KOPT-K1 (cell line): ENCODE data around the gene WASL.

Experiments
- H3K27ac ChIP-seq: fragments of 200-600 bp; sonication (generic); 2 replicates; pipeline ENCODE4 v1.5.1; 2016; ENCODE audit warnings: antibody characterized with exemption, mild to moderate bottlenecking, low read depth, low read length; ENCODE audit not compliant: poor library complexity, severe bottlenecking
- H3K36me3 ChIP-seq: fragments of 200-600 bp; sonication (generic); 2 replicates; pipeline ENCODE4 v1.5.1; 2017; ENCODE audit warnings: antibody characterized with exemption, mild to moderate bottlenecking, low read length, moderate library complexity; ENCODE audit not compliant: insufficient read depth
- H3K9me3 ChIP-seq: fragments of 200-600 bp; sonication (generic); 2 replicates; pipeline ENCODE4 v1.5.1; 2017; ENCODE audit warnings: antibody characterized with exemption, low read length, mild to moderate bottlenecking; ENCODE audit not compliant: insufficient read depth, poor library complexity, severe bottlenecking

WASL gene

DNA sequence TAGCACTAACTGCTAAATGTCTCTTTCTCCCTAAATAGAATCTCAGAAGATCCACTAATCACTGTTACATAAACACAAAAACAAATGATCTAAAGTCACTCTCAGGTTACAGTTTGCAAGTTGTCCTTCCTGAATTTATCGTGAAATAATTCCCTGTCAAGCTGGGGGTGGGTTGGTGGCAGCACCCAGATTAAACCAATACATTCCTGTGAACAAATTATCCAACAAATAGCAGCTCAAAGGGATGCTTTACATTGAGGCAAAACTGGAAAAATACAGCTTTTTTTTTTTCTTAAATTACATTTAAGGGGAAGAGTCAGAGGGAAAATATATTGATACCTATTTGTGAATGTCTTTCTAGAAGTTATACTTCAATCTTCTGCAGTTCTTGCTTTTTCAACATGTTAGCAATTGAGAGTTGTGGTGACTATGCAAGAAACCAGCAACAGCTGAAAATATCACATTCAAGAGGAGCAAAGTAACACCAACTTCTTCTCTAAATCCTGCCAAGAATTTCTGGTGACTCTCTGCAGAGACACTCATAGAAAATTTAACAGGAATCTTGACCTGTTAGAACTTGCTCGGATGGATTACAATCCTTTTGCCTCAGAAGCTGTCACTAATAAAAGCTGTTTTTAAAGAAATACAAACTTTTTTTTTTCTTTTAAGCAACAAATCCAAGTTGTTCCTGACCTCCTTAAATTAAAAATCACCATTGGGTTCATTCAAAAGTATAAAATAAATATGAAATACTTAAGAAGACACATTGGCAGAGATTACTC is 74.2 kb downstream of the WASL start:
- H3K36me3 ChIP-seq: no peaks in the 10 kb centered on the region
- H3K9me3 ChIP-seq: no peaks in the 10 kb centered on the region
- H3K27ac ChIP-seq: no peak overlapping the region

GRCh38 chr7:123673752-123674398 is 74.9 kb downstream of the WASL start:
- Histone ChIP-seq H3K27ac (no peak overlapping the region), H3K36me3 (no peaks in the 10 kb centered on the region), H3K9me3 (no peaks in the 10 kb centered on the region)

DNA sequence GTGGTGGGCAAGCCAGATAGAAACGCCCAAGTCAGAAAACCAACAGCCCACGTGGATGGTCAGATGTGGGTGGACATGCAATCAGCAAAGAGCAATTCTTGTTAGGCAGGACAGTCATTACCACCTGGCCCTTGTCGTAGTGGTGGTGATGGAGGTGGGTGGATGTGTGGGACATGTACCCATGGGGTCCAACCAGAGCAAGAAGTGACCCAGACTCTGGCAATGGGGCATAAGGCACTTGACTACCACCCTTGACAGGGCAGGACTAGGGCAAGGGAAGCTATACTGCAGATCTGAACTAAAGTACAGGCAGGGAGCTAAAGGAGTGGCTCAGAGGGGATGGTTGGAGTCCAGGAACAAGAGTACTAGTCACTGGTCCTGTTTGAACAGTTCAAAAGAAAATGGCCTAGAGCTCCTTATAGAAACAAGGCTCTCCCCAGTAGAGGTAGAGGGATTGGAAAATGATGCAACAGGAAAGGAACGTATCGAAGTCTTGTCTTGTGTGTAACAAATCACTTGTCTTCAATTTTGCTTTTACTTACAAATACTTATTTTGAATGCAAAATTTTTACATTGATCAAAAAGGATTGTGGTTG is 75.6 kb downstream of the WASL start:
- no peaks in the 10 kb centered on the region for H3K36me3 ChIP-seq
- H3K27ac ChIP-seq: no peak overlapping the region
- no peaks in the 10 kb centered on the region for H3K9me3 ChIP-seq

DNA sequence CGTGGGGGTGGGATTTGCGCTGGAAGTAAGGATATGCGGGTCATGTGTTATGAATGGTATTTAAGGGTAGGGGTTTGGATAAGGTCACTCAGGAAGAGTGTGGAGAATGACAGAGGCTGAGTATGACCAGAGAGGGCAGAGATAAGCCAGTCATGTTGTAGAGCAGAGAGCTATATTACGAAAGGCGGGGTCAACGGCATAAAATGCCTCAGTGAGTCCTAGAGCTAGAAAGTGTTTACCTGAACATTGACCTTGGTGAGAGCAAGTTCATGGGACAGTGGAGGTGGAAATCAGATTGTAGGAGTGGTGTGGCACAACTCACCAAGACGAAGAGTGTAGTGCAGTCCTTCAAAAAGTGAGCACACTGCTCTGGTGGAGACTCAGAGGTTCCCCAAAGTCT is 79.3 kb downstream of the WASL start:
- Histone ChIP-seq H3K9me3 (no peaks in the 10 kb centered on the region), H3K27ac (no peak overlapping the region), H3K36me3 (no peaks in the 10 kb centered on the region)

DNA sequence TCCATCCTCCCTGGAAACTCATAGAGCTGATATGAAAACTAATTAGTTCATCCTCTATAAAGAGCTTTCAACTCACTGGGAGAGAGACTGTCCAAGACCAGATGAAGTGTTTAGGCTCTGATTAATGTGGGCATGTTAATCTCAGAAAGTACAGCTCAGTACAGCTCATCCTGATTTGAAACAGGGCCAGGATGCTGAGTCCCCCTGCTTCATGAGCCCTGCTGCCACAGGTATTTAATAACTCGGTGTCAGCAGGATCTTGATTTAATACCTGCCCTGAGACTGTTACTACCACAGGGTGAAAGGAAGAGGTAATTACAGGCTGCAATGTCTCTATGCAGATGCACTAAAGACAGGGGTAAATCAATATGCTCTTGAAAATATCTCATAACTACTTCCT is 82.3 kb downstream of the WASL start:
- peaks cover 4% of the 10 kb centered on the region for H3K9me3 ChIP-seq
- H3K36me3 ChIP-seq: no peaks in the 10 kb centered on the region
- H3K27ac ChIP-seq: no peak overlapping the region

DNA sequence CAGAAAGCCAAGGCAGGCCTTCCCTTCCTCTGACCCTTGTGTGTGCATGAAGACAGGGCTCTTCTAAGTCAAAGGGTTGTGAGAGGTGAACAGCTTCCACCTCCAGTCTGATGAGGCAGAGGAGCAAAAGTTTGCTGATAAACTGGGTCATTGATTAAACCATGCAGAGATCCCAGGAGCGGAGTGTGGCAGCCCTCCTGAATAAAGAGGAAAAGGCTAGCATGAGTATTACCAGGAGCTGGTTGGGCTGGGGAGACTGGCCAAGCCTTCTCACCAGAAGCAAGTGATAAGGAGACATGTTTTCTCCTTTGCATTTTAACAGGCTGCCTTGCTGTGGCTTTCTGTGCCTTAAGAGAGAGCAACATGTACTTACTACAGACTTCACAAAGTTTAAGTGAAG is 82.9 kb downstream of the WASL start:
- Histone ChIP-seq H3K27ac (no peak overlapping the region), H3K36me3 (no peaks in the 10 kb centered on the region), H3K9me3 (peaks cover 4% of the 10 kb centered on the region)

GRCh38 chr7:123665157-123665556 is 83.6 kb downstream of the WASL start:
- H3K27ac ChIP-seq: no peak overlapping the region
- peaks cover 4% of the 10 kb centered on the region for H3K9me3 ChIP-seq

DNA sequence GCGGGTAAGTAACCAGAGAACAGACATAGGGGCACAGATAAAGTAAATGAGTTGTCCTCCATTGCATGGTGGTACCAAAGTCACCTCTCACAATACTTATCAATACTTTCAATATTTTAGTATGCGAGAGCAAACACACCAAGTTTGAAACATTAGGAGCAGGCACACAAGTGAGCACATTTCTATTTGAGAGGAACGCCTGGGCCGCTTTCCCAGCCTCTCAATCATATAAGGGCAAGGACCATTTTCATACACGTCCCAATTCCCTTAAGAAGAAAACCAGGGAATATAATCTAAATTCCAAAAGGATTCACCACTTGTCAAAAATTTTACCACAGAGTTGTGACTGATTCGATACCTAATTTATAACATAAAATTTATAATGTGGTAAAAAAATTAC is 85.6 kb downstream of the WASL start:
- H3K36me3 ChIP-seq: no peaks in the 10 kb centered on the region
- peaks cover 4% of the 10 kb centered on the region for H3K9me3 ChIP-seq
- H3K27ac ChIP-seq: no peak overlapping the region

More at GRCh38 chr7:123665157-123665556, 83.6 kb downstream of the WASL start:
- no peaks in the 10 kb centered on the region for H3K36me3 ChIP-seq

GRCh38 chr7:123662755-123663154 is 86.0 kb downstream of the WASL start:
- no peak overlapping the region for H3K27ac ChIP-seq
- no peaks in the 10 kb centered on the region for H3K36me3 ChIP-seq
- peaks cover 4% of the 10 kb centered on the region for H3K9me3 ChIP-seq

DNA sequence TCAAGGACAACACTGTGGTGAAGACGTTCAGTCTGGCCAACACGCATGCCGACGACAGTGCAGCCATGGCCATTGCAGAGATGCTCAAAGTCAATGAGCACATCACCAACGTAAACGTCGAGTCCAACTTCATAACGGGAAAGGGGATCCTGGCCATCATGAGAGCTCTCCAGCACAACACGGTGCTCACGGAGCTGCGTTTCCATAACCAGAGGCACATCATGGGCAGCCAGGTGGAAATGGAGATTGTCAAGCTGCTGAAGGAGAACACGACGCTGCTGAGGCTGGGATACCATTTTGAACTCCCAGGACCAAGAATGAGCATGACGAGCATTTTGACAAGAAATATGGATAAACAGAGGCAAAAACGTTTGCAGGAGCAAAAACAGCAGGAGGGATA is 86.5 kb downstream of the WASL start:
- Histone ChIP-seq H3K27ac (no peak overlapping the region), H3K36me3 (no peaks in the 10 kb centered on the region), H3K9me3 (peaks cover 4% of the 10 kb centered on the region)

DNA sequence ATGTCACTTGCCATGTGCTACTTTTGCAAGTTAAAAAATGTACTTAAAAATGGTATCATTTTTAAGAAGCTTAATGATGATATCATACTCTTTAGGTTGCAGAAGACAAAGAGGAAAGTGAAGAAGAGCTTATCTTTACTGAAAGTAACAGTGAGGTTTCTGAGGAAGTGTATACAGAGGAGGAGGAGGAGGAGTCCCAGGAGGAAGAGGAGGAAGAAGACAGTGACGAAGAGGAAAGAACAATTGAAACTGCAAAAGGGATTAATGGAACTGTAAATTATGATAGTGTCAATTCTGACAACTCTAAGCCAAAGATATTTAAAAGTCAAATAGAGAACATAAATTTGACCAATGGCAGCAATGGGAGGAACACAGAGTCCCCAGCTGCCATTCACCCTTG is 87.0 kb downstream of the WASL start:
- Histone ChIP-seq H3K36me3 (no peaks in the 10 kb centered on the region), H3K9me3 (peaks cover 4% of the 10 kb centered on the region), H3K27ac (no peak overlapping the region)

- Histone ChIP-seq H3K27ac (no peak overlapping the region), H3K9me3 (peaks cover 4% of the 10 kb centered on the region), H3K36me3 (no peaks in the 10 kb centered on the region)
Measured at GRCh38 chr7:123660514-123661354, 88.1 kb downstream of the WASL start.

DNA sequence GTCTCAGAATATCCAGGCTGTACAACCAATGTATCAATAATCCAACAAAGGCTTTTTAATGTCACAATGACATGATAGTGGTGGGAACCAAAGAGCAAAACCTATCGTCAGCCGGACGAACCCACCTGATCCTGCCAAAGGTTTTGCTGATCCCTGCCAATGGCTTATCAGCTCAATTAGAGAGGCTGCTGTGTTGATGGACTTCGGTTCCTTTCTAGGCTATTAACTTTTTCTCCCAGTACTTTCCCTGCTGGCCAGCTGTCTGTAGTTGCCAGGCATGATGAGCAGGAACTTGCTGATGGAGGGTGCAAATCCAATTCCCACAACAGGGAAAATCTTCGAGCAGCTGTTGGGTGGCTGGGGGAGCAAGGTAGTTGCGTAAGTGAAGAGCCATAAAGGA is 90.8 kb downstream of the WASL start:
- no peaks in the 10 kb centered on the region for H3K36me3 ChIP-seq
- H3K9me3 ChIP-seq: peaks cover 4% of the 10 kb centered on the region
- no peak overlapping the region for H3K27ac ChIP-seq

DNA sequence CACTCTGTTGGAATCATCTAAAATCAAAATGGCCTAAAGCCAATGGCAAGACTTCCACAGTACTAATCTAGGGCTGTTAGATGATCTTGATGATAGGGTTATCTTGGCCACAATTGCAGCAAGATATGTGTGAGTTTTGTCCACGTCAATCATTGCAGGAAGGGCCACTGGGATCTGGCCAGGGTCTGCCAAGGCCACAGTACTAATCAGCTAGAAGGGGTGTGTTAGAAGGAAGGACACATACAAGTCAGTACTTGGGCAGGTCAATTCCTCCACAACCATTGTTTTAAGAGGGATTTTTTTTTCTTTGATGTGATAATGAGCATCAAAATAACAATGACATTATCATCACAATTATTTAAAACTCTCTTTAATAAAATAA is 91.5 kb downstream of the WASL start:
- H3K9me3 ChIP-seq: no peaks in the 10 kb centered on the region
- no peaks in the 10 kb centered on the region for H3K36me3 ChIP-seq
- H3K27ac ChIP-seq: no peak overlapping the region
